ENCODE measurements around the gene TUSC2.

TUSC2 gene

DNA sequence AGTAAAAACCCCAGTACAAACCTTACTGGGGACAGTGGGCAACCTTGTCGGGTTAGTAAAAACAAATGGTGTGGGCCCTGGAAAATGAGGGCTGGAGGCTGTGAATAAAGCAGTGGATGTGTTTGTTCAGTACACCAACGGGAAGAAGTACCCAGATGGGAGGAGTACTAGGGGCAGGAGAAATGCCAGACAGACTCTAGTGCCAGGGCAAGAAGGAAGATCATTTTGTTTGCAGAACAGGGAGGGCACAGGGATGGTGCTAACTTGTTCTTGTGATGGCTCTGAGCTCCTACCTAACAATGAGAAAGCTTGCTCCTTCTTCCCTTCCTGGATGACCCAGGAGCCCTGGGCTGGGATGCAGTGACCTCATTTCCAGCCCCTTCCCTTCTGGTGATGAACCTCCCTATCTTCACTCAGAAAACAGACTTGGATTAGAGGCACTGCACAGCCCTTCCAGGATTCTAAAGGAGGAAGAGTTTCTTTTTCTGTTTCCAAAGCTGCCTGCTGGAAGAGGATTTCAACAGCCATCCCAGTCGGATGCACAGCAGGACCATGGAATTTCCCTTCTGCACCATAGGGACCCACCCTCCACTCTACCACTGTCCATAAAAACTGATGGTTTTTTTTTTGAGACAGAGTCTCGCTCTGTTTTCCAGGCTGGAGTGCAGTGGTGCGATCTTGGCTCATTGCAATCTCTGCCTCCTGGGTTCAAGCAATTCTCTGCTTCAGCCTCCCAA lies 6.5 kb upstream of the TUSC2 start:
- no peak overlapping the region for H3K27ac ChIP-seq (ENCODE audit: extremely low read depth, low read depth, low read length)
- TF ChIP-seq SP2 (tag by site-specific recombination; IDR thresholded peaks at IDR 0.05) (no peak), ZNF600 (tag by site-specific recombination; IDR thresholded peaks at IDR 0.05) (0 out of 2 replicates have a peak, but pooled peaks have one; percentile 11), ZNF658 (tag by site-specific recombination; IDR thresholded peaks at IDR 0.05) (no peak)
- TF ChIP-seq, protein P1, sequence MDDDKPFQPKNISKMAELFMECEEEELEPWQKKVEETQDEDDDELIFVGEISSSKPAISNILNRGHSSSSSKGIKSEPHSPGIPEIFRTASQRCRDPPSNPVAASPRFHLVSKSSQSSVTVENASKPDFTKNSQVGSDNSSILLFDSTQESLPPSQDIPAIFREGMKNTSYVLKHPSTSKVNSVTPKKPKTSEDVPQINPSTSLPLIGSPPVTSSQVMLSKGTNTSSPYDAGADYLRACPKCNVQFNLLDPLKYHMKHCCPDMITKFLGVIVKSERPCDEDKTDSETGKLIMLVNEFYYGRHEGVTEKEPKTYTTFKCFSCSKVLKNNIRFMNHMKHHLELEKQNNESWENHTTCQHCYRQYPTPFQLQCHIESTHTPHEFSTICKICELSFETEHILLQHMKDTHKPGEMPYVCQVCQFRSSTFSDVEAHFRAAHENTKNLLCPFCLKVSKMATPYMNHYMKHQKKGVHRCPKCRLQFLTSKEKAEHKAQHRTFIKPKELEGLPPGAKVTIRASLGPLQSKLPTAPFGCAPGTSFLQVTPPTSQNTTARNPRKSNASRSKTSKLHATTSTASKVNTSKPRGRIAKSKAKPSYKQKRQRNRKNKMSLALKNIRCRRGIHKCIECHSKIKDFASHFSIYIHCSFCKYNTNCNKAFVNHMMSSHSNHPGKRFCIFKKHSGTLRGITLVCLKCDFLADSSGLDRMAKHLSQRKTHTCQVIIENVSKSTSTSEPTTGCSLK (tag by site-specific recombination; IDR thresholded peaks at IDR 0.05), result no peak
- ChIA-PET POLR2A (interaction anchor here (0.9 to 2.2 kb wide), 2 partner anchors 35 to 70 kb away, joined by 3 to 4 read pairs; partner anchors contain the start of genes HYAL3 and NAA80), CTCF (interaction anchor here (1.0 to 1.6 kb wide), 2 partner anchors 11 to 209 kb away, joined by 4 to 5 read pairs; no protein-coding TSS in a partner anchor)
- H3K36me3 ChIP-seq (ENCODE audit: control insufficient read depth in 2 of 2, insufficient read depth in 1 of 2, low read length in 2 of 2), result peaks cover 3 to 51% of the 10 kb centered on the region in 2 experiments
- H3K4me3 ChIP-seq (ENCODE audit: low read depth, low read length), result no peak overlapping the region
- no peaks in the 10 kb centered on the region; the same call in 1 of the 2 replicates for H3K4me1 ChIP-seq (ENCODE audit: control insufficient read depth, insufficient read depth, low read length)
- no peaks in the 10 kb centered on the region for H3K9me3 ChIP-seq (ENCODE audit: control insufficient read depth, insufficient read depth, low read depth, low read length)

DNA sequence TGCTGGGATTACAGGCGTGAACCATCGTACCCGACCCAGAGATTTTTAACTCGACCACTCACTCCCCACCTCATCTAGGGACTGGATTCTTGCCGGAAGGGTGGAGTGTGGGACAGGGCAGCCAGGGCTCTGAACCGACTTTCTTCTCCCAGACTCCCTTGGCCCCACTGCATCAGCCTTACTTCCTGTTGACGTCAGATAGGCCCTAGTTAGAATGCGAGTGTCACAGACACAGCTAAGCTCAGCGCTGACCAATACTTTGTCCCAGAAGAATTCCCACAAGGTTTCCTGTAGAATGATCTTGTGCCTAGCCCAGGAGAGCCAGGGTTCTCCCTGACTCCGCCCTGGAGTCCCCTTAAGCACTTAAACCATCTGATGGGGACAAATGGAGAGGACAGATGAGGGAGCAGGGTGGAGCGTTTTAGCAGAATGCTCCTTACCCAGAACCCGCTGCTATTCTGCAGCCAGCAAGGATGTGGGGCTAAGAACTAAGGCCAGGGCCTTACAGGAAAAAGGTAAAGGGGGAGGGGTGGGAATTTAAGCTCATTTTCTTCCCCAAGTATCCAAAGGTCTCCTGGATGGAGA lies 5.8 kb upstream of the TUSC2 start:
- H3K4me1 ChIP-seq (ENCODE audit: control insufficient read depth, insufficient read depth, low read length), result no peaks in the 10 kb centered on the region; the same call in 1 of the 2 replicates
- H3K36me3 ChIP-seq (ENCODE audit: control insufficient read depth in 2 of 2, insufficient read depth in 1 of 2, low read length in 2 of 2), result peaks cover 3 to 55% of the 10 kb centered on the region in 2 experiments
- no peak overlapping the region for H3K4me3 ChIP-seq (ENCODE audit: low read depth, low read length)
- TF ChIP-seq KLF8 (tag by site-specific recombination; IDR thresholded peaks at IDR 0.05) (no peak), ZNF121 (tag by site-specific recombination; IDR thresholded peaks at IDR 0.05) (no peak), ZNF558 (tag by site-specific recombination; IDR thresholded peaks at IDR 0.05) (no peak), OVOL3 (tag by site-specific recombination; IDR thresholded peaks at IDR 0.05) (no peak), ZNF157 (tag by site-specific recombination; IDR thresholded peaks at IDR 0.05) (no peak), ZNF555 (tag by site-specific recombination; conservative IDR thresholded peaks at IDR 0.05) (no peak)
- TF ChIP-seq, protein P2, sequence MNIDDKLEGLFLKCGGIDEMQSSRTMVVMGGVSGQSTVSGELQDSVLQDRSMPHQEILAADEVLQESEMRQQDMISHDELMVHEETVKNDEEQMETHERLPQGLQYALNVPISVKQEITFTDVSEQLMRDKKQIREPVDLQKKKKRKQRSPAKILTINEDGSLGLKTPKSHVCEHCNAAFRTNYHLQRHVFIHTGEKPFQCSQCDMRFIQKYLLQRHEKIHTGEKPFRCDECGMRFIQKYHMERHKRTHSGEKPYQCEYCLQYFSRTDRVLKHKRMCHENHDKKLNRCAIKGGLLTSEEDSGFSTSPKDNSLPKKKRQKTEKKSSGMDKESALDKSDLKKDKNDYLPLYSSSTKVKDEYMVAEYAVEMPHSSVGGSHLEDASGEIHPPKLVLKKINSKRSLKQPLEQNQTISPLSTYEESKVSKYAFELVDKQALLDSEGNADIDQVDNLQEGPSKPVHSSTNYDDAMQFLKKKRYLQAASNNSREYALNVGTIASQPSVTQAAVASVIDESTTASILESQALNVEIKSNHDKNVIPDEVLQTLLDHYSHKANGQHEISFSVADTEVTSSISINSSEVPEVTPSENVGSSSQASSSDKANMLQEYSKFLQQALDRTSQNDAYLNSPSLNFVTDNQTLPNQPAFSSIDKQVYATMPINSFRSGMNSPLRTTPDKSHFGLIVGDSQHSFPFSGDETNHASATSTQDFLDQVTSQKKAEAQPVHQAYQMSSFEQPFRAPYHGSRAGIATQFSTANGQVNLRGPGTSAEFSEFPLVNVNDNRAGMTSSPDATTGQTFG (tag by site-specific recombination; IDR thresholded peaks at IDR 0.05; ENCODE audit: borderline replicate concordance), result no peak
- TF ChIP-seq, protein P3, sequence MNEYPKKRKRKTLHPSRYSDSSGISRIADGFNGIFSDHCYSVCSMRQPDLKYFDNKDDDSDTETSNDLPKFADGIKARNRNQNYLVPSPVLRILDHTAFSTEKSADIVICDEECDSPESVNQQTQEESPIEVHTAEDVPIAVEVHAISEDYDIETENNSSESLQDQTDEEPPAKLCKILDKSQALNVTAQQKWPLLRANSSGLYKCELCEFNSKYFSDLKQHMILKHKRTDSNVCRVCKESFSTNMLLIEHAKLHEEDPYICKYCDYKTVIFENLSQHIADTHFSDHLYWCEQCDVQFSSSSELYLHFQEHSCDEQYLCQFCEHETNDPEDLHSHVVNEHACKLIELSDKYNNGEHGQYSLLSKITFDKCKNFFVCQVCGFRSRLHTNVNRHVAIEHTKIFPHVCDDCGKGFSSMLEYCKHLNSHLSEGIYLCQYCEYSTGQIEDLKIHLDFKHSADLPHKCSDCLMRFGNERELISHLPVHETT (tag by site-specific recombination; IDR thresholded peaks at IDR 0.05), result no peak
- CTCF ChIA-PET, result interaction anchor here (1.0 to 1.6 kb wide), 2 partner anchors 10 to 210 kb away, joined by 4 to 5 read pairs; no protein-coding TSS in a partner anchor
- POLR2A ChIA-PET, result interaction anchor here (0.6 to 2.2 kb wide), 3 partner anchors 29 to 69 kb away, joined by 3 to 4 read pairs (median 3); partner anchors contain the start of genes HYAL3 and NAA80
- H3K9me3 ChIP-seq (ENCODE audit: control insufficient read depth, insufficient read depth, low read depth, low read length), result no peaks in the 10 kb centered on the region
- no peak overlapping the region for H3K27ac ChIP-seq (ENCODE audit: extremely low read depth, low read depth, low read length)

DNA sequence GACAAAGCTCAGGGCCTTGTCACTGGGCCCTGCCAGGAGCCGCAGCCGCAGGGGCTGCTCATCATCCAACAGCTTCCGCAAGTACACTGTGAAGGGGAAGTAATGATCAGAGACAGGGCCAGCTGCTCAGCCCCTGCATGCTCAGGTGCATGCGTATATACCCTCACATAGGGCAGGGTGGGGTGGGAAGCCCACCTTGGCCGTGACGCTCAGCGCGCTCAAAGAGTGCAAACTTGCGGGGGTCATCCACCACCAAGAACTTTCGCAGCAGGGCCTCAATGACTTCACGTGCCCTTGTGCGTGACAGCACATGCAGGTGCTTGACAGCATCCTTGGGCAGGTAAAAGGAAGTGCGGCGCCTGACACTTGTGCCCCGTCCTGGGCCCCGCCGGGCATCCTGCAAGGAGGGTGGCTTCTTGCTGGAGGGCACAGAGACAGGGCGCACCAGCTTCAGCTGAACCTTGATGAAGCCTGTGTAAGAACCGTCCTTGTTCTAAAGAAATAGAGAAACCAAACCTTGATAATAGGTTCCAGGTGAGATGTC lies 3.4 kb upstream of the TUSC2 start:
- peaks cover 6 to 61% of the 10 kb centered on the region in 2 experiments for H3K36me3 ChIP-seq (ENCODE audit: control insufficient read depth in 2 of 2, insufficient read depth in 1 of 2, low read length in 2 of 2)
- no peaks in the 10 kb centered on the region for H3K9me3 ChIP-seq (ENCODE audit: control insufficient read depth, insufficient read depth, low read depth, low read length)
- H3K27ac ChIP-seq (ENCODE audit: extremely low read depth, low read depth, low read length), result no peak overlapping the region
- ChIA-PET CTCF (no interaction called here), POLR2A (interaction anchor here (1.0 to 1.3 kb wide), 2 partner anchors 11 to 32 kb away, joined by 3 read pairs; partner anchors contain the start of genes HYAL3 and NAA80)
- H3K4me3 ChIP-seq (ENCODE audit: low read depth, low read length), result no peak overlapping the region
- TF ChIP-seq SP3 (tag by site-specific recombination; IDR thresholded peaks at IDR 0.05), result no peak
- TF ChIP-seq ZBTB17 (tag by site-specific recombination; IDR thresholded peaks at IDR 0.05), result no peak
- no peak for TF ChIP-seq MEIS1 (CRISPR knock-in tag; IDR thresholded peaks at IDR 0.05; ENCODE audit: borderline replicate concordance)
- TF ChIP-seq SP2 (tag by site-specific recombination; IDR thresholded peaks at IDR 0.05), result no peak
- no peak for TF ChIP-seq REPIN1 (tag by site-specific recombination; IDR thresholded peaks at IDR 0.05; ENCODE audit: low read depth)
- no peak for TF ChIP-seq RBAK (tag by site-specific recombination; IDR thresholded peaks at IDR 0.05)
- no peaks in the 10 kb centered on the region; the same call in 1 of the 2 replicates for H3K4me1 ChIP-seq (ENCODE audit: control insufficient read depth, insufficient read depth, low read length)
